K562 (cell line): ENCODE measurements around the gene MPI. TPM values are rescaled to one million over a fixed set of nuclear protein-coding genes. Genes with fewer than 3 reads are reported as not detected.

ENCODE experiments used
- ATAC-seq: fragments of 200-7000 bp; cut with Tn5 transposase; 3 replicates; pipeline ENCODE4 v1.9.1; 2020; ENCODE audit warnings: moderate library complexity
- BruUV-seq: library from RNA; stranded (reverse); fragments of 400-500 nt; replicated peaks from 2 replicates; lab custom pipeline; 2021; lab: Mats Ljungman, UMichigan
- CTCF ChIA-PET: fragments of 300-600 bp; formaldehyde crosslinking; extraction: SDS; loops from one replicate; lab custom pipeline; 2021; ENCODE audit warnings: low intra/inter-chr PET ratio; lab: Yijun Ruan, JAX
- POLR2A ChIA-PET: fragments of 300-600, 350-650 bp; sonication (Branson Sonifier 250); formaldehyde crosslinking; extraction: SDS; loops from one replicate; lab custom pipeline; 2021; ENCODE audit warnings: antibody characterized with exemption, inconsistent platforms; lab: Yijun Ruan, JAX
- DNase-seq, 4 experiments: peaks; one replicate each; pipeline versions ENCODE4 v3.0.0 to v3.0.0-alpha.2; 2011 to 2018; ENCODE audit warnings: low spot score in 3 of 4, mixed read lengths in 3 of 4; ENCODE audit errors: extremely low read depth in 1 of 4
- FAIRE-seq: peaks from 2 replicates; lab custom pipeline; 2011; peaks lifted over from hg19 to GRCh38; lab: Jason Lieb, UNC
- H2AFZ ChIP-seq: 2 replicates; pipeline ENCODE4 v1.6.0; 2011; ENCODE audit warnings: low read depth, low read length, control low read depth, inconsistent platforms
- H3K27ac ChIP-seq: fragments of 200-600 bp; 3 replicates; pipeline ENCODE4 v1.8.0; 2011; ENCODE audit warnings: low read depth, mild to moderate bottlenecking, control low read depth, inconsistent platforms, low read length, moderate library complexity, mixed read lengths; ENCODE audit errors: extremely low read depth
- H3K27me3 ChIP-seq, 2 experiments: fragments of 300-600 bp in 1 of 2; 2 replicates in 1 of 2; 3 replicates in 1 of 2; pipeline versions ENCODE4 v1.6.0 to v1.8.0; 2011; ENCODE audit warnings: inconsistent platforms in 2 of 2, low read length in 2 of 2, mild to moderate bottlenecking in 1 of 2, mixed read lengths in 1 of 2, moderate library complexity in 1 of 2; ENCODE audit not compliant: control insufficient read depth in 2 of 2, insufficient read depth in 2 of 2
- H3K36me3 ChIP-seq: fragments of 300-600 bp; 3 replicates; pipeline ENCODE4 v1.8.0; 2011; ENCODE audit warnings: mild to moderate bottlenecking, low read length, inconsistent platforms; ENCODE audit not compliant: control insufficient read depth, insufficient read depth
- H3K4me1 ChIP-seq, 2 experiments: fragments of 200-600 bp in 1 of 2; replicated peaks in 1 of 2; 2 replicates in 1 of 2; 3 replicates in 1 of 2; pipeline versions ENCODE4 v1.5.1 to v1.8.0; 2011; ENCODE audit warnings: inconsistent platforms in 2 of 2, low read length in 2 of 2, mild to moderate bottlenecking in 1 of 2, mixed read lengths in 1 of 2, moderate library complexity in 1 of 2; ENCODE audit not compliant: control insufficient read depth in 2 of 2, insufficient read depth in 2 of 2
- H3K4me2 ChIP-seq: 2 replicates; pipeline ENCODE4 v1.6.1; 2011; ENCODE audit warnings: low read length, control low read depth, inconsistent platforms, mixed read lengths; ENCODE audit not compliant: insufficient read depth
- H3K4me3 ChIP-seq: fragments of 200-600 bp; sonication (generic), shearing (Covaris generic); 2 replicates; pipeline ENCODE4 v1.5.1; 2016; ENCODE audit warnings: control low read depth, inconsistent platforms
- H3K79me2 ChIP-seq: fragments of 200-600 bp; 3 replicates; pipeline ENCODE4 v1.8.0; 2011; ENCODE audit warnings: low read length, inconsistent platforms; ENCODE audit not compliant: control insufficient read depth, insufficient read depth
- H3K9ac ChIP-seq, 2 experiments: 2 replicates each; pipeline versions ENCODE4 v1.6.0 to v1.6.1; 2011; ENCODE audit warnings: low read depth in 2 of 2, low read length in 2 of 2, control low read depth in 1 of 2, inconsistent platforms in 1 of 2, mild to moderate bottlenecking in 1 of 2, mixed read lengths in 1 of 2; ENCODE audit not compliant: insufficient read depth in 1 of 2
- H3K9me1 ChIP-seq: one replicate; pipeline ENCODE4 v1.6.0; 2011; ENCODE audit warnings: inconsistent platforms, mild to moderate bottlenecking, low read length, moderate library complexity; ENCODE audit not compliant: control insufficient read depth, insufficient read depth
- H3K9me3 ChIP-seq: replicated peaks from 2 replicates; pipeline ENCODE4 v1.5.1; 2011; ENCODE audit warnings: low read depth, low read length, inconsistent platforms; ENCODE audit not compliant: control insufficient read depth, insufficient read depth
- H4K20me1 ChIP-seq: replicated peaks from 2 replicates; pipeline ENCODE4 v1.6.1; 2011; ENCODE audit warnings: low read length, inconsistent platforms, mixed read lengths; ENCODE audit not compliant: control insufficient read depth, insufficient read depth
- CHD1 ChIP-seq: fragments of 200-600 bp; sonication (generic); IDR thresholded peaks from one replicate; pipeline ENCODE4 v1.6.1; 2012; ENCODE audit warnings: mild to moderate bottlenecking, moderate library complexity, low read length, inconsistent platforms
- EGR1 ChIP-seq: fragments of 450-650 bp; conservative IDR thresholded peaks from 2 replicates; pipeline ENCODE4 v1.6.1; 2017; ENCODE audit warnings: mild to moderate bottlenecking
- EZH2 ChIP-seq: IDR thresholded peaks from 2 replicates; pipeline ENCODE4 v1.6.1; 2012; ENCODE audit warnings: low read depth, mild to moderate bottlenecking, inconsistent platforms, low read length, borderline replicate concordance
- KAT8 ChIP-seq: fragments of 450-650 bp; IDR thresholded peaks from 2 replicates; pipeline ENCODE4 v1.6.1; 2016; ENCODE audit warnings: low read depth, mild to moderate bottlenecking
- MEIS2 ChIP-seq: fragments of 450-650 bp; IDR thresholded peaks from 2 replicates; pipeline ENCODE4 v1.6.1; 2014; ENCODE audit warnings: mild to moderate bottlenecking; ENCODE audit not compliant: partially characterized antibody
- MIER1 ChIP-seq: fragments of 450-650 bp; IDR thresholded peaks from 2 replicates; pipeline ENCODE4 v1.6.1; 2016; ENCODE audit warnings: antibody characterized with exemption, mild to moderate bottlenecking, low read depth
- NR0B1 ChIP-seq: fragments of 450-650 bp; IDR thresholded peaks from one replicate; pipeline ENCODE4 v1.6.1; 2018; ENCODE audit warnings: mild to moderate bottlenecking, moderate library complexity; ENCODE audit not compliant: partially characterized antibody
- PTTG1 ChIP-seq: fragments of 450-650 bp; IDR thresholded peaks from 2 replicates; pipeline ENCODE4 v1.6.1; 2016; ENCODE audit warnings: low read depth, mild to moderate bottlenecking, missing genetic modification characterization, missing compliant biosample characterization
- RBM15 ChIP-seq: fragments of 200-400 bp; formaldehyde crosslinking; IDR thresholded peaks from 2 replicates; pipeline ENCODE4 v1.6.1; 2018; ENCODE audit warnings: mild to moderate bottlenecking, low read length, moderate library complexity; ENCODE audit not compliant: insufficient read depth
- SMAD4 ChIP-seq: fragments of 250-450 bp; sonication (Bioruptor Pico); conservative IDR thresholded peaks from 2 replicates; pipeline ENCODE4 v1.8.0; 2021; ENCODE audit warnings: inconsistent platforms, mild to moderate bottlenecking, moderate library complexity
- TCF15 ChIP-seq: fragments of 250-450 bp; sonication (Bioruptor Pico); IDR thresholded peaks from 2 replicates; pipeline ENCODE4 v1.8.0; 2022; ENCODE audit warnings: moderate library complexity, mild to moderate bottlenecking, inconsistent platforms
- ZNF217 ChIP-seq: sonication (generic); formaldehyde crosslinking; IDR thresholded peaks from 2 replicates; pipeline ENCODE4 v1.8.0; 2022; ENCODE audit warnings: mild to moderate bottlenecking, missing genetic modification reagents
- ZNF436 ChIP-seq: fragments of 250-450, 450-650 bp; sonication (Bioruptor Pico); formaldehyde crosslinking; IDR thresholded peaks from 2 replicates; pipeline ENCODE4 v1.7.0; 2020; ENCODE audit warnings: mild to moderate bottlenecking
- ZNF75A ChIP-seq: fragments of 450-650 bp; formaldehyde crosslinking; IDR thresholded peaks from 2 replicates; pipeline ENCODE4 v1.4.0; 2020; ENCODE audit warnings: mild to moderate bottlenecking
- WGBS: fragments of 100-300 bp; shearing (Covaris generic); methylation state at CpG from one replicate; pipeline ENCODE4 v1.1.6; 2016; ENCODE audit warnings: low coverage, mixed read lengths; ENCODE audit not compliant: insufficient coverage; ENCODE audit errors: missing lambda C conversion rate; 5-methylcytosine and 5-hydroxymethylcytosine counted together
- in situ Hi-C: fragments of 300-500 bp; cut with MboI; formaldehyde crosslinking; loops from 4 replicates; pipeline ENCODE4 v1.15.0; 2018; ENCODE audit warnings: inconsistent platforms, mixed read lengths
- intact Hi-C: fragments of 100-400 bp; cut with micrococcal nuclease; formaldehyde crosslinking; loops from 2 replicates; pipeline ENCODE4 v1.14.2; 2022
- polyA plus RNA-seq, 8 experiments: library from polyadenylated mRNA; depleted of rRNA in 4 of 8; stranded (reverse) in 5 of 8; unstranded in 3 of 8; fragments of >200 nt; fragmentation: Nextera tagmentation in 2 of 8; fragmentation: Illumina TruSeq in 1 of 8; extraction: Ambion mirVana in 2 of 8; extraction: Trizol in 1 of 8; gene quantifications; 2 replicates each; pipeline versions ENCODE4 v1.2.1 to v1.2.3, GENCODE V29; 2011 to 2014; ENCODE audit warnings: inconsistent platforms in 1 of 8, missing spikeins in 1 of 8
- total RNA-seq, 7 experiments: library from RNA; depleted of rRNA in 6 of 7; stranded (reverse); fragments of >200 nt in 6 of 7; fragmentation: Illumina TruSeq in 2 of 7; extraction: Trizol in 2 of 7; gene quantifications; 2 replicates each; pipeline versions ENCODE4 v1.2.1 to v1.2.3, GENCODE V29; 2011 to 2021; ENCODE audit warnings: low replicate concordance in 1 of 7
- TF ChIP-seq, protein P1 (sequence below): sonication (generic); formaldehyde crosslinking; IDR thresholded peaks from 2 replicates; pipeline ENCODE4 v1.8.0; 2022; ENCODE audit warnings: missing genetic modification reagents, mild to moderate bottlenecking, borderline replicate concordance

The MPI gene
- total and polyA plus RNA-seq, 9 of the 15 experiments (the other 6 are each of a cell fraction or from before 2014, with no cell fraction given), result 30.7 to 105 (median 40.5) TPM

DNA sequence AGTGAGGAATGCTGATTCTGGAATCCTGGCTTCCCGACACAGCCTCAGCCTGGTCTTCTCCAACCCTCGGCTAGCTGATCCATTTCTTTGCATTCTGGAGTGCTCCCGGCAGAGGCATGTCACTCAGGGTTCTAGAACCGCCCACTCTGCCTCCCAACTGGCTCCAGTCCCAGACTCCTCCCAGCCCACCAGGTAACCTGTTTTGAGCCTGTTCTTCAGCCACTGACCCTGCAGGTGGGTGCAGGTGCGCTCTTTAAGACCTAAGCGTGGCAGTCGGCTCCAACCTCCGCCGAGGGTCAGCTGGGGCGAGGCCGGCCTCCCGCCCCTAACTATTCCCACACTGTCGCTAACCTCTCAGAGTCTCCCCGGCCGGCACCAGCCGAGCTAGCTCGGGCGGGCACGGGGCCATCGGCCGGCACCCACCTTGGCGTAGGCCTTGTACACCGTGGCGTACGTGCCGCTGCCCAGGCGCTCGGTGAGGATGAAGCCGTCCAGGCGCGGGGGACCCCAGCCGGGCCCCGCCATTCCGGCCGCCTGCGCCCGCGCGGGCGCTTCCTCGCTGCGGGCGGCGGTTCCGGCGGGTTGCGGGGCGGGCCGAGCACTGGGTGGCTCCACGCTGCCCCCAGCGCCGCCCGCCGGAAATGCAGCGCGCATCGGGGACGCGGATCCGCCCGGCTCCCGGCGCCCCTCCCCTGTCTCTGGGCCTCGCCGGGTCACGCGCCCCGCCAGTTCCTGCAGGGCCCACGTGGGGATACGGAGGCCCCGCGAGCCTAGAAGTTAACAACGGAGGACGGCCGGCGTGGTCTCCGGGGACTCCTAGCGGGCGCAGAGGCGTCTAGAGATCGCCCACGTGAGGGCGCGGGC is 47.0 kb upstream of the MPI start, which contains the start of gene ULK3 (continued):
- TF ChIP-seq TCF15 (no peak), ZNF75A (CRISPR knock-in tag) (no peak), KAT8 (no peak), NR0B1 (no peak), PTTG1 (tag) (no peak), ZNF436 (CRISPR knock-in tag) (0 out of 2 replicates have a peak, but pooled peaks have one; percentile 22)
- TF ChIP-seq, all 486 proteins: peak for 138

GRCh38 chr15:74843445-74843828 is 46.4 kb upstream of the MPI start:
- Histone ChIP-seq H3K4me2 (peak overlapping the region; percentile 99), H3K9me3 (no peaks in the 10 kb centered on the region), H3K27me3 (no peaks in the 10 kb centered on the region), H3K27ac (peak overlapping the region; percentile 65), H4K20me1 (peaks cover 4% of the 10 kb centered on the region; the same call in 1 of the 2 replicates), H3K4me3 (peak overlapping the region; percentile 99), H3K79me2 (peaks cover 14% of the 10 kb centered on the region; the same call in 2 of the 3 replicates), H3K9ac (peak overlapping the region; percentile 82 to 94), H3K4me1 (peaks cover 19 to 53% of the 10 kb centered on the region in 2 experiments; a peak in 4 of 5 replicates), H2AFZ (peak overlapping the region; percentile 89), H3K36me3 (peaks cover 56% of the 10 kb centered on the region; the same call in 2 of the 3 replicates), H3K9me1 (peaks cover 11% of the 10 kb centered on the region)
- intact Hi-C loops, result loop anchor here (5.0 kb wide), 3 partner anchors 49 to 144 kb away; partner anchors contain the start of gene MPI
- BruUV-seq, result TSS peak; percentile 99
- DNase-seq, result peak in 1 of 4 experiments; percentile 20
- 22% methylated on average over 18 of the region's 18 CpGs for WGBS
- no peak for FAIRE-seq
- CTCF ChIA-PET, result interaction anchor here (0.6 to 1.7 kb wide), 2 partner anchors 14 to 59 kb away, joined by 3 to 4 read pairs; no protein-coding TSS in a partner anchor
- POLR2A ChIA-PET, result interaction anchor here (0.8 to 1.9 kb wide), 5 partner anchors 26 to 111 kb away, joined by 3 to 5 read pairs (median 4); partner anchors contain the start of gene FAM219B
- in situ Hi-C loops, result no loop called here
- no peak for ATAC-seq
- TF ChIP-seq EGR1 (no peak; the same call in none of the 2 replicates), CHD1 (no peak), SMAD4 (no peak), EZH2 (no peak), ZNF217 (no peak), MEIS2 (no peak), MIER1 (no peak), RBM15 (no peak)
- TF ChIP-seq, protein P1, sequence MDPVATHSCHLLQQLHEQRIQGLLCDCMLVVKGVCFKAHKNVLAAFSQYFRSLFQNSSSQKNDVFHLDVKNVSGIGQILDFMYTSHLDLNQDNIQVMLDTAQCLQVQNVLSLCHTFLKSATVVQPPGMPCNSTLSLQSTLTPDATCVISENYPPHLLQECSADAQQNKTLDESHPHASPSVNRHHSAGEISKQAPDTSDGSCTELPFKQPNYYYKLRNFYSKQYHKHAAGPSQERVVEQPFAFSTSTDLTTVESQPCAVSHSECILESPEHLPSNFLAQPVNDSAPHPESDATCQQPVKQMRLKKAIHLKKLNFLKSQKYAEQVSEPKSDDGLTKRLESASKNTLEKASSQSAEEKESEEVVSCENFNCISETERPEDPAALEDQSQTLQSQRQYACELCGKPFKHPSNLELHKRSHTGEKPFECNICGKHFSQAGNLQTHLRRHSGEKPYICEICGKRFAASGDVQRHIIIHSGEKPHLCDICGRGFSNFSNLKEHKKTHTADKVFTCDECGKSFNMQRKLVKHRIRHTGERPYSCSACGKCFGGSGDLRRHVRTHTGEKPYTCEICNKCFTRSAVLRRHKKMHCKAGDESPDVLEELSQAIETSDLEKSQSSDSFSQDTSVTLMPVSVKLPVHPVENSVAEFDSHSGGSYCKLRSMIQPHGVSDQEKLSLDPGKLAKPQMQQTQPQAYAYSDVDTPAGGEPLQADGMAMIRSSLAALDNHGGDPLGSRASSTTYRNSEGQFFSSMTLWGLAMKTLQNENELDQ (CRISPR knock-in tag), result 0 out of 2 replicates have a peak, but pooled peaks have one; percentile 36
